ENCODE measurements around the gene ADCY2.

GRCh38 chr5:7772141-7772540, 376.2 kb downstream of the ADCY2 start:
- TF ChIP-seq CTCF (IDR thresholded peaks at IDR 0.05) (no peak), POLR2A (IDR thresholded peaks at IDR 0.05) (no peak), EP300 (IDR thresholded peaks at IDR 0.05) (no peak)
